ENCODE measurements around the gene CEP68. TPM values are rescaled to one million over a fixed set of nuclear protein-coding genes. Genes with fewer than 3 reads are reported as not detected.
"Not testable (repeated sequence)": the region's sequence is repeated elsewhere in the genome, so short reads cannot be mapped to it uniquely, and the experiment has no call there.

Gene CEP68
- total RNA-seq, 1 experiment from 2014 or later: 11.2 TPM

DNA sequence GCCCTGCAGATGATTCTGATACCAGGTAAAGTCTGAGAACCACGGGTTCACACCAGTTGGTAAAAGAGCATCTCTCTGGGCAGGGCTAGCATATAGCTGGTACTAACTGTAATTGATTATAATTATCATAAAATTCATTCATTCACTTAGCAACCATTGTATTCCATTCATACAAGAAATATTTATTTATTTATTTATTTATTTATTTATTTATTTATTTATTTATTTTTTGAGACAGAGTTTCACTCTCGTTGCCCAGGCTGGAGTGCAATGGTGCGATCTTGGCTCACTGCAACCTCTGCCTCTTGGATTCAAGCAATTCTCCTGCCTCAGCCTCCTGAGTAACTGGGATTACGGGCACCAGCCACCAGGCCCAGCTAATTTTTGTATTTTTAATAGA is 22.5 kb upstream of the CEP68 start:
- ChIA-PET RAD21 (ENCODE audit: low non-redundant PET in 1 of 2, low total read pairs in 2 of 2, uncharacterized antibody in 2 of 2, unreplicated experiment in 2 of 2) (interaction anchor here (0.6 to 1.2 kb wide), 6 partner anchors 32 to 700 kb away, joined by 3 to 7 read pairs (median 6); no protein-coding TSS in a partner anchor), CTCF (interaction anchor here (1.3 to 5.2 kb wide), 2 partner anchors 111 to 116 kb away, joined by 4 to 32 read pairs; no protein-coding TSS in a partner anchor), POLR2A (interaction anchor here (0.7 kb wide), 2 partner anchors 476 to 510 kb away, joined by 3 to 6 read pairs; no protein-coding TSS in a partner anchor)
- intact Hi-C loops (cut with micrococcal nuclease): loop anchor here (2.0 kb wide), 1 partner anchor 117 kb away; no protein-coding TSS in a partner anchor
- H3K4me3 ChIP-seq (replicated peaks in 1 of 2; ENCODE audit: low read depth in 1 of 2, low read length in 2 of 2); ATAC-seq; H3K27ac ChIP-seq (ENCODE audit: low read depth, low read length); H3K9me2 ChIP-seq (ENCODE audit: insufficient read depth); DNase-seq (ENCODE audit: low read depth, low spot score); H4K20me1 ChIP-seq (ENCODE audit: insufficient read depth); H3K9ac ChIP-seq (ENCODE audit: low read length); H2AFZ ChIP-seq (ENCODE audit: low read depth, low read length, poor library complexity, severe bottlenecking); H3K4me1 ChIP-seq (ENCODE audit: control insufficient read depth in 1 of 2, insufficient read depth in 2 of 2, low read length in 2 of 2); BruUV-seq (replicated peaks); H3K79me2 ChIP-seq (ENCODE audit: insufficient read depth, low read length); H3K4me2 ChIP-seq (ENCODE audit: low read length); H3K27me3 ChIP-seq (ENCODE audit: insufficient read depth, low read length); H3K36me3 ChIP-seq (ENCODE audit: control insufficient read depth in 1 of 2, insufficient read depth in 2 of 2, low read length in 2 of 2); H3K9me3 ChIP-seq (ENCODE audit: control insufficient read depth in 1 of 2, insufficient read depth in 1 of 2, low read depth in 1 of 2, low read length in 2 of 2): not testable (repeated sequence)

DNA sequence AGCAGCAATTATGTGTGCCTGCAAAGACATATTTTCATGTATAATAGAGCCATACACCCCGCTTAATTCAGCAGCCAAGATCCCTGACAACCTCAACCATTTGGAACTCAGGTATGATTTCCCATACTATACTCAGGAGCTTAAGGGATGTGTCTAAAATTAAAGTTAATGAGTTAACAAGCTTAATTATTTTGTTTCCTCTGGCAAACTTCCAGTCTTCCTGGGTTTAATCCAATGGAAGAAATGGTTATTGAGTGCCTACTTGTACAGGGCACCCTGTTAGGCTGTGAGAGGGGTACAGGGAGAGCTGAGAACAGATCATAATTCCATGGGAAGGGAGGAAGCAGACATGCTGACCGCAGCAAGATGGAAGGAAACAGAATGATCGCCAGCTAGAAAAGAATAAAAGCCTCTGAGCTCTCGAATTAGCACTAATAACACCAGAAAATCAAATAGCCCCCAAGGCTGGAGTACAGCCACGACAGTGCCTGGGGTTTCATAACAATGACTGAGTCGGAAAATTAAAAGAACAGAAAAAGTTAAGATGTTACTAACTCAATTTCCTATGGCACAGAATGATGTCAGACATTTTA is 20.8 kb upstream of the CEP68 start:
- TF ChIP-seq JUND (IDR thresholded peaks at IDR 0.05) (no peak), YY1 (IDR thresholded peaks at IDR 0.05; ENCODE audit: extremely low read depth, insufficient replicate concordance, low read depth, low read length) (no peak), EGR1 (IDR thresholded peaks at IDR 0.05; ENCODE audit: low read depth) (no peak), RAD21 (IDR thresholded peaks at IDR 0.05; ENCODE audit: low read depth) (no peak), CBX3 (IDR thresholded peaks at IDR 0.05; ENCODE audit: low read depth) (no peak), SRF (IDR thresholded peaks at IDR 0.05; ENCODE audit: low read depth) (no peak), POLR2AphosphoS5 (IDR thresholded peaks at IDR 0.05; ENCODE audit: low read depth, low read length) (no peak), ZNF274 (IDR thresholded peaks at IDR 0.05; ENCODE audit: low read depth, low read length) (no peak), FOSL1 (IDR thresholded peaks at IDR 0.05; ENCODE audit: low read depth) (no peak), EZH2phosphoT487 (IDR thresholded peaks at IDR 0.05; ENCODE audit: borderline replicate concordance) (no peak), TCF7L2 (IDR thresholded peaks at IDR 0.05; ENCODE audit: borderline replicate concordance, extremely low read depth, insufficient read depth, insufficient read length) (no peak), ELF1 (IDR thresholded peaks at IDR 0.05; ENCODE audit: borderline replicate concordance, low read depth) (no peak)
- TF ChIP-seq, protein P1, sequence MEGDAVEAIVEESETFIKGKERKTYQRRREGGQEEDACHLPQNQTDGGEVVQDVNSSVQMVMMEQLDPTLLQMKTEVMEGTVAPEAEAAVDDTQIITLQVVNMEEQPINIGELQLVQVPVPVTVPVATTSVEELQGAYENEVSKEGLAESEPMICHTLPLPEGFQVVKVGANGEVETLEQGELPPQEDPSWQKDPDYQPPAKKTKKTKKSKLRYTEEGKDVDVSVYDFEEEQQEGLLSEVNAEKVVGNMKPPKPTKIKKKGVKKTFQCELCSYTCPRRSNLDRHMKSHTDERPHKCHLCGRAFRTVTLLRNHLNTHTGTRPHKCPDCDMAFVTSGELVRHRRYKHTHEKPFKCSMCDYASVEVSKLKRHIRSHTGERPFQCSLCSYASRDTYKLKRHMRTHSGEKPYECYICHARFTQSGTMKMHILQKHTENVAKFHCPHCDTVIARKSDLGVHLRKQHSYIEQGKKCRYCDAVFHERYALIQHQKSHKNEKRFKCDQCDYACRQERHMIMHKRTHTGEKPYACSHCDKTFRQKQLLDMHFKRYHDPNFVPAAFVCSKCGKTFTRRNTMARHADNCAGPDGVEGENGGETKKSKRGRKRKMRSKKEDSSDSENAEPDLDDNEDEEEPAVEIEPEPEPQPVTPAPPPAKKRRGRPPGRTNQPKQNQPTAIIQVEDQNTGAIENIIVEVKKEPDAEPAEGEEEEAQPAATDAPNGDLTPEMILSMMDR (IDR thresholded peaks at IDR 0.05 in 2 of 3, conservative IDR thresholded peaks at IDR 0.05 in 1 of 3; ENCODE audit: borderline replicate concordance in 1 of 3, insufficient read depth in 1 of 3, low read depth in 2 of 3, low read length in 2 of 3): no peak
- ChIA-PET RAD21 (ENCODE audit: low non-redundant PET in 1 of 2, low total read pairs in 2 of 2, uncharacterized antibody in 2 of 2, unreplicated experiment in 2 of 2) (no interaction called here), CTCF (interaction anchor here (1.3 to 5.2 kb wide), 2 partner anchors 118 to 122 kb away, joined by 4 to 32 read pairs; no protein-coding TSS in a partner anchor), POLR2A (no interaction called here)
- Histone ChIP-seq H3K9me2 (ENCODE audit: insufficient read depth) (no peaks in the 10 kb centered on the region), H3K27me3 (ENCODE audit: insufficient read depth, low read length) (no peaks in the 10 kb centered on the region), H3K9ac (ENCODE audit: low read length) (no peak overlapping the region), H3K79me2 (ENCODE audit: insufficient read depth, low read length) (no peaks in the 10 kb centered on the region), H3K4me3 (replicated peaks in 1 of 2; ENCODE audit: low read depth in 1 of 2, low read length in 2 of 2) (no peak overlapping the region), H2AFZ (ENCODE audit: low read depth, low read length, poor library complexity, severe bottlenecking) (no peak overlapping the region), H3K4me1 (ENCODE audit: control insufficient read depth in 1 of 2, insufficient read depth in 2 of 2, low read length in 2 of 2) (peaks cover 2 to 3% of the 10 kb centered on the region in 2 experiments; a peak in 1 of 4 replicates), H4K20me1 (ENCODE audit: insufficient read depth) (no peaks in the 10 kb centered on the region), H3K36me3 (ENCODE audit: control insufficient read depth in 1 of 2, insufficient read depth in 2 of 2, low read length in 2 of 2) (no peaks in the 10 kb centered on the region), H3K4me2 (ENCODE audit: low read length) (no peak overlapping the region), H3K9me3 (ENCODE audit: control insufficient read depth in 1 of 2, insufficient read depth in 1 of 2, low read depth in 1 of 2, low read length in 2 of 2) (no peaks in the 10 kb centered on the region), H3K27ac (ENCODE audit: low read depth, low read length) (no peak overlapping the region)
- no peak for ATAC-seq
- no peak for DNase-seq (ENCODE audit: low read depth, low spot score)
- intact Hi-C loops (cut with micrococcal nuclease): no loop called here
- no TSS peak for BruUV-seq (replicated peaks)
